Neuron (in vitro differentiated cells): ENCODE measurements around the gene PDLIM7.

Experiments used
- H2AFZ ChIP-seq: one replicate; pipeline ENCODE4 v1.6.1; 2013; ENCODE audit warnings: low read depth, mild to moderate bottlenecking, inconsistent platforms, low read length, moderate library complexity
- H3K27me3 ChIP-seq: one replicate; pipeline ENCODE4 v1.6.1; 2013; ENCODE audit warnings: low read length; ENCODE audit not compliant: insufficient read depth
- H3K36me3 ChIP-seq: one replicate; pipeline ENCODE4 v1.6.1; 2013; ENCODE audit warnings: low read length; ENCODE audit not compliant: insufficient read depth
- H3K4me1 ChIP-seq: one replicate; pipeline ENCODE4 v1.6.1; 2013; ENCODE audit warnings: low read length; ENCODE audit not compliant: insufficient read depth
- H3K4me3 ChIP-seq: 2 replicates; pipeline ENCODE4 v1.5.1; 2013; ENCODE audit warnings: mild to moderate bottlenecking, low read length, moderate library complexity
- H3K9me3 ChIP-seq: one replicate; pipeline ENCODE4 v1.6.1; 2013; ENCODE audit warnings: low read length

PDLIM7 gene

GRCh38 chr5:177455661-177456590 lies 41.5 kb downstream of the PDLIM7 start:
- H3K36me3 ChIP-seq = peaks cover 62% of the 10 kb centered on the region
- no peaks in the 10 kb centered on the region for H3K9me3 ChIP-seq
- H3K4me3 ChIP-seq = no peak overlapping the region

GRCh38 chr5:177455036-177455660 lies 42.3 kb downstream of the PDLIM7 start:
- Histone ChIP-seq H3K4me1 (peaks cover 44% of the 10 kb centered on the region), H3K9me3 (no peaks in the 10 kb centered on the region), H3K4me3 (no peak overlapping the region), H2AFZ (no peak overlapping the region), H3K36me3 (peaks cover 55% of the 10 kb centered on the region), H3K27me3 (no peaks in the 10 kb centered on the region)

More at GRCh38 chr5:177455661-177456590, 41.5 kb downstream of the PDLIM7 start:
- Histone ChIP-seq H3K27me3 (no peaks in the 10 kb centered on the region), H3K4me1 (peaks cover 44% of the 10 kb centered on the region), H2AFZ (no peak overlapping the region)

GRCh38 chr5:177454397-177455035 lies 42.9 kb downstream of the PDLIM7 start:
- no peak overlapping the region for H2AFZ ChIP-seq
- no peaks in the 10 kb centered on the region for H3K27me3 ChIP-seq
- peaks cover 44% of the 10 kb centered on the region for H3K4me1 ChIP-seq
- no peak overlapping the region for H3K4me3 ChIP-seq
- H3K36me3 ChIP-seq = peaks cover 50% of the 10 kb centered on the region
- H3K9me3 ChIP-seq = no peaks in the 10 kb centered on the region

GRCh38 chr5:177453852-177454396 lies 43.5 kb downstream of the PDLIM7 start:
- H3K27me3 ChIP-seq = no peaks in the 10 kb centered on the region
- no peak overlapping the region for H2AFZ ChIP-seq
- peaks cover 44% of the 10 kb centered on the region for H3K36me3 ChIP-seq
- peaks cover 44% of the 10 kb centered on the region for H3K4me1 ChIP-seq
- no peaks in the 10 kb centered on the region for H3K9me3 ChIP-seq
- no peak overlapping the region for H3K4me3 ChIP-seq

- Histone ChIP-seq H3K4me1 (peaks cover 44% of the 10 kb centered on the region), H3K27me3 (no peaks in the 10 kb centered on the region), H3K4me3 (no peak overlapping the region), H3K36me3 (peaks cover 35% of the 10 kb centered on the region), H2AFZ (no peak overlapping the region), H3K9me3 (no peaks in the 10 kb centered on the region)
Observed at GRCh38 chr5:177452688-177453638, 44.4 kb downstream of the PDLIM7 start.

GRCh38 chr5:177450667-177451424 lies 46.6 kb downstream of the PDLIM7 start:
- Histone ChIP-seq H3K36me3 (peaks cover 19% of the 10 kb centered on the region), H2AFZ (no peak overlapping the region), H3K27me3 (no peaks in the 10 kb centered on the region), H3K9me3 (no peaks in the 10 kb centered on the region), H3K4me1 (peaks cover 43% of the 10 kb centered on the region), H3K4me3 (no peak overlapping the region)

GRCh38 chr5:177449140-177450061 lies 48.0 kb downstream of the PDLIM7 start:
- no peak overlapping the region for H3K4me3 ChIP-seq
- peaks cover 15% of the 10 kb centered on the region for H3K36me3 ChIP-seq
- H3K27me3 ChIP-seq = no peaks in the 10 kb centered on the region
- no peak overlapping the region for H2AFZ ChIP-seq
- peaks cover 57% of the 10 kb centered on the region for H3K4me1 ChIP-seq
- no peaks in the 10 kb centered on the region for H3K9me3 ChIP-seq

- Histone ChIP-seq H3K36me3 (peaks cover 9% of the 10 kb centered on the region), H3K4me1 (peaks cover 62% of the 10 kb centered on the region), H3K27me3 (no peaks in the 10 kb centered on the region), H2AFZ (no peak overlapping the region), H3K4me3 (no peak overlapping the region), H3K9me3 (no peaks in the 10 kb centered on the region)
Observed at GRCh38 chr5:177448244-177448950, 49.0 kb downstream of the PDLIM7 start.

- Histone ChIP-seq H3K27me3 (no peaks in the 10 kb centered on the region), H3K4me1 (peaks cover 61% of the 10 kb centered on the region), H2AFZ (no peak overlapping the region), H3K36me3 (peaks cover 3% of the 10 kb centered on the region), H3K4me3 (peak overlapping the region; percentile 4), H3K9me3 (no peaks in the 10 kb centered on the region)
Observed at GRCh38 chr5:177447611-177448243, 49.7 kb downstream of the PDLIM7 start.

- H3K9me3 ChIP-seq = no peaks in the 10 kb centered on the region
- H3K4me3 ChIP-seq = peak overlapping the region; percentile 50
- peaks cover 3% of the 10 kb centered on the region for H3K36me3 ChIP-seq
- peaks cover 59% of the 10 kb centered on the region for H3K4me1 ChIP-seq
- H3K27me3 ChIP-seq = no peaks in the 10 kb centered on the region
- H2AFZ ChIP-seq = no peak overlapping the region
Observed at GRCh38 chr5:177447066-177447610, 50.3 kb downstream of the PDLIM7 start.
